Cardiac muscle cell (in vitro differentiated cells and primary cell): Measurements from ENCODE around the gene EIF2AK2. TPM values are rescaled to one million over a fixed set of nuclear protein-coding genes. Genes with fewer than 3 reads are reported as not detected.
A peak's percentile ranks its signal among the peaks of the same experiment; 100 is the strongest.
"Not testable (repeated sequence)": the region's sequence is repeated elsewhere in the genome, so short reads cannot be mapped to it uniquely, and the experiment has no call there.

Source experiments
- DNase-seq, 2 donors: peaks; one replicate each; pipeline versions ENCODE4 v3.0.0 to v3.0.0-alpha.2; 2010 to 2017; ENCODE audit warnings: low read depth in 1 of 2, low spot score in 1 of 2
- H3K27ac ChIP-seq: fragments of 200-600 bp; sonication (generic); 2 replicates; pipeline ENCODE4 v1.5.1; 2016
- H3K27me3 ChIP-seq: fragments of 200-600 bp; sonication (generic); 2 replicates; pipeline ENCODE4 v1.6.0; 2016; ENCODE audit warnings: control low read depth
- H3K36me3 ChIP-seq: fragments of 200-600 bp; sonication (generic); 2 replicates; pipeline ENCODE4 v1.5.1; 2016; ENCODE audit warnings: control low read depth
- H3K4me1 ChIP-seq: fragments of 200-600 bp; sonication (generic); 2 replicates; pipeline ENCODE4 v1.8.1; 2017; ENCODE audit warnings: low read depth, mild to moderate bottlenecking, mixed run types
- H3K4me3 ChIP-seq: fragments of 200-600 bp; sonication (generic); 2 replicates; pipeline ENCODE4 v1.5.1; 2016; ENCODE audit warnings: mild to moderate bottlenecking
- H3K9me3 ChIP-seq: fragments of 200-600 bp; sonication (generic); 2 replicates; pipeline ENCODE4 v1.5.1; 2017; ENCODE audit warnings: low read depth, mild to moderate bottlenecking, control low read depth
- CTCF ChIP-seq: IDR thresholded peaks from 2 replicates; pipeline ENCODE4 v1.5.1; 2012; ENCODE audit warnings: low read depth, mild to moderate bottlenecking, low read length
- polyA plus RNA-seq: library from polyadenylated mRNA; unstranded; fragments of >200 nt; fragmentation: Nextera tagmentation; extraction: Ambion mirVana; gene quantifications from 2 replicates; pipeline ENCODE4 v1.2.1, GENCODE V29; 2016
- total RNA-seq: library from RNA; depleted of rRNA; stranded (reverse); fragments of >200 nt; gene quantifications from 2 replicates; pipeline ENCODE4 v1.2.3, GENCODE V29; 2016

Gene EIF2AK2
- total and polyA plus RNA-seq, 2 experiments from 2014 or later = 12.3 to 12.5 TPM

DNA sequence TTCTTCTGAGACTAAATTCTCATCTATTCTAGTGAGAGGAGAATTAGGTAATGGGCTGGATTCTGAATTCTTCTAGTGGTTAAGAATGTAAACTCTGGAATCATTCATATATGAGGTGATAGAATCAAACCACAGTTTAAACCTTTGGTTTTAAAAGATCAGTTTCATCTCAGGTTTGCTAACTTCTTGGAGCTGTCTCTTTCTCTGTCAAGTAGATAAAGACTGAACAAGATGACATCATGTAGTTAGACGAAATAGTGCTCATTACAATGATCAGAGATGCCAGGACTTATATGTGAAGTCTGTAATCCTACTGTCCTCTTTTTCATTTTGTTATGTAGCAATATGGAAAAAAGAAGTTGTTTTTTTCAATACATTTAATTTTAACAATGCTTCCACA lies 44.4 kb upstream of the EIF2AK2 start:
- H3K9me3 ChIP-seq = no peaks in the 10 kb centered on the region
- H3K27me3 ChIP-seq = no peaks in the 10 kb centered on the region
- peaks cover 39% of the 10 kb centered on the region for H3K36me3 ChIP-seq
- no peak for TF ChIP-seq CTCF
- no peak overlapping the region for H3K4me3 ChIP-seq
- H3K4me1 ChIP-seq = no peaks in the 10 kb centered on the region
- DNase-seq = no peak
- H3K27ac ChIP-seq = no peak overlapping the region

- DNase-seq = no peak
- no peak for TF ChIP-seq CTCF
- H3K27ac ChIP-seq = no peak overlapping the region
These were observed 41.9 kb upstream of the EIF2AK2 start for GRCh38 chr2:37198681-37199065.

GRCh38 chr2:37196320-37197195 lies 39.8 kb upstream of the EIF2AK2 start, which contains the start of gene CEBPZOS:
Gene CEBPZOS (plus strand): TSS chr2:37196496. CDS start chr2:37199705, 3,209 bp downstream.
- Histone ChIP-seq H3K9me3 (no peaks in the 10 kb centered on the region), H3K4me1 (no peaks in the 10 kb centered on the region), H3K27me3 (no peaks in the 10 kb centered on the region), H3K4me3 (peak within 1 kb of the TSS; percentile 41), H3K36me3 (peaks cover 9% of the 10 kb centered on the region), H3K27ac (peak within 1 kb of the TSS; percentile 71)
- peak; percentile 74 to 82 for DNase-seq
- no peak for TF ChIP-seq CTCF

More at GRCh38 chr2:37198681-37199065, 41.9 kb upstream of the EIF2AK2 start:
- H3K36me3 ChIP-seq = peaks cover 24% of the 10 kb centered on the region
- no peaks in the 10 kb centered on the region for H3K4me1 ChIP-seq
- H3K4me3 ChIP-seq = no peak overlapping the region
- H3K27me3 ChIP-seq = no peaks in the 10 kb centered on the region
- no peaks in the 10 kb centered on the region for H3K9me3 ChIP-seq

- H3K9me3 ChIP-seq, DNase-seq, H3K27ac ChIP-seq, H3K4me1 ChIP-seq, H3K36me3 ChIP-seq, H3K27me3 ChIP-seq: not testable (repeated sequence)
- H3K4me3 ChIP-seq = peak overlapping the region; percentile 41
These were observed 39.1 kb upstream of the EIF2AK2 start for GRCh38 chr2:37195862-37196319.

DNA sequence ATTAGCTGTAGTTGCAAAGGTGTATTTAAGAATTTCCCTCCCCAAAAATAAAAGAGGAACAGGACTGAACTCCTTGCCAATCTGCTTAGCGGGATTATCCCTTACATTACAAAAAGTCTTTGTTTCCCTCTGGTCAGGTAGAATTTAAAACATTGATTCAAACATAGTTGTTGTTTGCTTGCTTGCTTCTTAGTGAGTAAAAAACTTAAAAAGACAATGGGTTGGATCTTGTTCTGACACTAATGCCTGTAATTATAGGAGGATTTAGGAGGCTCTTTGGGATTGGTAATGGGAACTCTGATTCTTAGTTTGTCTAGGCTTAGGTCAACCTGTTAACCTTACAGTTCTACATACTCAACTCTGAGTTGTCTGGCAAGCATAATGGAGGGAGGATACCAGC lies 35.8 kb upstream of the EIF2AK2 start:
- no peaks in the 10 kb centered on the region for H3K27me3 ChIP-seq
- no peaks in the 10 kb centered on the region for H3K9me3 ChIP-seq
- no peaks in the 10 kb centered on the region for H3K4me1 ChIP-seq
- no peak for TF ChIP-seq CTCF
- no peak overlapping the region for H3K4me3 ChIP-seq
- DNase-seq = no peak
- no peak overlapping the region for H3K27ac ChIP-seq
- H3K36me3 ChIP-seq = no peaks in the 10 kb centered on the region

GRCh38 chr2:37191747-37192146 lies 35.0 kb upstream of the EIF2AK2 start:
- no peak for DNase-seq
- H3K4me3 ChIP-seq = no peak overlapping the region
- H3K4me1 ChIP-seq = no peaks in the 10 kb centered on the region
- H3K9me3 ChIP-seq = no peaks in the 10 kb centered on the region
- H3K27me3 ChIP-seq = no peaks in the 10 kb centered on the region
- no peak for TF ChIP-seq CTCF
- no peak overlapping the region for H3K27ac ChIP-seq
- no peaks in the 10 kb centered on the region for H3K36me3 ChIP-seq
